Anterior cingulate cortex (tissue), 58 donors: ENCODE data around the gene IL12B.
A peak's percentile ranks its signal among the peaks of the same experiment; 100 is the strongest.
"Not testable (repeated sequence)": the region's sequence is repeated elsewhere in the genome, so short reads cannot be mapped to it uniquely, and the experiment has no call there.

ENCODE experiments used
- DNase-seq, 58 donors: peaks; one replicate each; lab custom pipeline; 2025; lab: John Stamatoyannopoulos, UW

Gene IL12B

DNA sequence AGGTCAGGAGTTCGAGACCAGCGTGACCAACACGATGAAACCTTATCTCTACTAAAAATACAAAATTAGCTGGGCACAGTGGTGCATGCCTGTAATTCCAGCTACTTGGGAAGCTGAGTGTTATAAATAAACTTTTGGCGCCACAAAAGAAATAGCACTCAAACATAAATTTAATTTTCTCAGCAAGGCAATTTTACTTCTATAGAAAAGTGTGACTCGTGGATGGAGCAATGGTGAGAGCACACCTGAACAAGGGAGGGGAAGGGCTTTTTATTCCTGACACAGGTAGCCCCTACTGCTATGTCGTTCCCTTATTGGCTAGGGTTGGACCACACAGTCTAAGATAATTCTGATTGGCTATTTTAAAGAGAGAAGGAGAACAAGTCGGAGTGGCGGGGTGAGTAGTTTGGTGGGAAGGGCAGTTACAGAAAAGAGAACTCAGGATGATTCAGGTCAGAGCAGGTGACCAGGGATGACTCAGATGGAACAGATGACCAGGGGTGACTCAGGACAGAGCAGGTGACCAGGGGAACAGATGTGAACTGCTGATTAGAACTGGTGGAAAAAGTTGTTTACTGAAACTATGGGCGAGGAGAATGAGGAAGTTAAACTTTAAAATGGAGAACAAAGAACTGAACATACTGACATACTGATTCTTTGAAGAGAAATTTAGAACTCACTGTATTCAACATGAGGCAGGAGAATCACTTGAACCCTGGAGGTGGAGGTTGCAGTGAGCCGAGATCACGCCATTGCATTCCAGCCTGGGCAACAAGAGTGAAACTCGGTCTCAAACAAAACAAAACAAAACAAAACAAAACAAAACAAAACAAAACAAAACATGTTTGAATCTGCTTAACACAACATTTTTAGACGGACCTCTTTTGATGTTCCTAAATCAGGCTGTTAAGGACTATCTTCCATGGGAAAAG, 28.1 kb downstream of the IL12B start:
- not testable (repeated sequence) for DNase-seq

DNA sequence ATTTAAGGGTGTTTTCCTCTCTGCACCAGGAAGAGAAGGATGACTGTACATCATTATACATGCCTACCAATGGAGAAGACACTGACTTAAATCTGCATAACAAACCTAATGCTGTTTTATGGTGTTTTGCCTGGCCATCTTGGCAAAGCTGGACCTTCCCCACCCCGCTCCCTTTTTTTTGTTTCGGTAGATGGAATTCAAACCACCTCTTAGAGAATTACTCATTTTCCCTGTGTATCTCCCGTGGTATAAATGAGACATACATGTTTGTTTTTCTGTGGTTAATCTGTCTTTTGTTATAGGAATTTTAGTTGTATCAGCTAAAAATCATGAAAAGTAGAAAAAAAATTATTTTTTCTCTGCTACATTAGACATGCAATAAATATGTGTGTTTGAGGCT, 28.8 kb downstream of the IL12B start:
- no peak for DNase-seq

GRCh38 chr5:159297300-159297699, 33.0 kb downstream of the IL12B start:
- DNase-seq: not testable (repeated sequence)

GRCh38 chr5:159294921-159295320, 35.4 kb downstream of the IL12B start:
- DNase-seq: no peak

GRCh38 chr5:159290741-159291140, 39.5 kb downstream of the IL12B start:
- DNase-seq: no peak

DNA sequence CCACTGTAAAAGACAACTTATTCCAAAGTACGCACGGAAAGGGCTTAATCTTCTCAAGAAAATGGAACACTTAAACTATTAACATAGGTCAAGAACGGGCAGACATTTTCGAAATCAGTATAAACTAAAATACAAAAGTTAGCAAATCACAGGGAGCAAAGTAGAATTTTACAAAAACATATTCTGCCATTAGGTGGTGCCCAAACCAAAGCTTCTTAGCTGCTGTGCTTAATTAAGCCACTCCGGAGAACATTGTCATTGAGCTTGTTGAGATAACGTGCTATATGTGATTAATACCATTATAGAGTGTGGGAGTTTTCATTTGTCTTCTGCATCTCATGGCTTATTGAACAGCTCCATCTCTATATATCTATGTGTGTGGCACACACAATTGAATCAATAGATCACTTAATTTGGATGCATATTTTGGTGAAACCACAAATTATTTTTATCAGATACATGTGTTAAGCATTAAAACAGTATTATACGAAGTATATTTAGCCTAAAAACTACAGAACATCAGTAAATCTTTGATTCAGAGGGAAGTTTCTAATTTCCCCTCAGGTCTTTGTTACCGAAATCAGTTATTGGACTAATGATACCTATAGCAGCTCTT, 43.8 kb downstream of the IL12B start:
- peak in 2 of 58 donors; percentile 1 to 18 for DNase-seq

DNA sequence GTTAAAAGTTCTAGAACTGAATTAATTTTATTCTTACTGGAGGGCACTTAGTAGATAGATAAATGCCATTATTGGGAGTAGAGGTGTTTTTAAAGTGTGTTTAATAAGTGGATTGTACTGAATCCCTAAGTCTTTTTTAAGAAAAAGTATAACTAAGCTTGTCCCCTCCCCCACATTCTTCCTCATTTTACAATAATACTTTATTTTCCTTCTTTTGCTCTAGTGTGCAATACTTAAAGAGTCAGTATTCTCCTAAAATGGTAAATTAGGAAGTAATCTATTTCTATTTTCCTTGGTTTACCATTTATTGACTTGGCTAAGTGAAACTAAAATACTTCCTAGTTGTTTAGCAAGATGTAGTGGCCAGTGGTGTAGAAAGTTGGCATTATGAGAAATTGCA, 55.6 kb downstream of the IL12B start:
- DNase-seq: no peak

- no peak for DNase-seq
Observed at GRCh38 chr5:159273923-159274322, 56.4 kb downstream of the IL12B start.

DNA sequence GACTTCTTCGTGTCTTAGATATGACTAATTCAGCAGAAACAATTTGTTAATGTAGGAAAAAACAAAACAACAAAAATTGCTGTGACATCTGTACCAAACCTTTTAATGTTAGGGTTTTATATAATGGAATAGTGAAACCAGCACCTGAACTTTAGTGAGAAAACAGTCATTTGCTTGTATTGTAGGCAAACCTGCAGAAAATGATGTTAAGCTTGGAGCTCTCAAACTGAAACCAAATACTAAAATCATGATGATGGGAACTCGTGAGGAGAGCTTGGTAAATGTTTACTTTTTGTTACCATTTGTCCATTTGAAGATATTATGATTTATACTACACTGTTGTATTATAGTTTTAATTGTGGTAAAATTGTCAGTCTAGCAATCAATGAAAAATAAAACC, 60.6 kb downstream of the IL12B start:
- no peak for DNase-seq

DNA sequence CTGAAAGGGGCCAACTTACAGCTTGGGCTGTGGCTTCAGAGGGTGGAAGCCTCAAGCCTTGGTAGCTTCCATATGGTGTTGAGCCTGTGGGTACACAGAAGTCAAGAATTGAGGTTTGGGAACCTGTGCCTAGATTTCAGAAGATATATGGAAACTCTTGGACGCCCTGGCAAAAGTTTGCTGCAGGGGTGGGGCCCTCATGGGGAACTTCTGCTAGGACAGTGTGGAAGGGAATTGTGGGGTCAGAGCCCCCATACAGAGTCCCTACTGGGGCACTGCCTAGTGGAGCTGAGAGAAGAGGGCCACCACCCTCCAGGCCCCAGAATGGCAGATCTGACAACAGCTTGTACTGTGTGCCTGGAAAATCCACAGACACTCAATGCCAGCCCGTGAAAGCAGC, 63.5 kb downstream of the IL12B start:
- not testable (repeated sequence) for DNase-seq
